ENCODE results near the gene LMCD1. TPM values are rescaled to one million over a fixed set of nuclear protein-coding genes. Genes with fewer than 3 reads are reported as not detected.

LMCD1 gene
- total RNA-seq, 4 donors from 2014 or later, result 23.3 to 52.8 (median 34.8) TPM

GRCh38 chr3:8573342-8573926 lies 71.8 kb downstream of the LMCD1 start:
- no peaks in the 10 kb centered on the region for H3K9me3 ChIP-seq
- H3K27ac ChIP-seq, result no peak overlapping the region
- no peak for DNase-seq
- intact Hi-C loops (cut with DNase I), result no loop called here
- WGBS, 2 donors, result 53 to 65% methylated on average over 4 of the region's 4 CpGs
- no peaks in the 10 kb centered on the region for H3K27me3 ChIP-seq
- no peak overlapping the region for H3K4me3 ChIP-seq
- H3K4me1 ChIP-seq, result peaks cover 7 to 54% (median 23%) of the 10 kb centered on the region in 3 donors
- TF ChIP-seq POLR2A (IDR thresholded peaks at IDR 0.05) (no peak), CTCF (IDR thresholded peaks at IDR 0.05) (no peak)
- peaks cover 0 to 32% (median under 1%) of the 10 kb centered on the region in 3 donors for H3K36me3 ChIP-seq

GRCh38 chr3:8574040-8574669 lies 72.5 kb downstream of the LMCD1 start:
- H3K36me3 ChIP-seq, result peaks cover 0 to 25% (median 0%) of the 10 kb centered on the region in 3 donors
- intact Hi-C loops (cut with DNase I), result no loop called here
- DNase-seq, result no peak
- TF ChIP-seq POLR2A (IDR thresholded peaks at IDR 0.05) (no peak), CTCF (IDR thresholded peaks at IDR 0.05) (no peak)
- no peak overlapping the region for H3K4me3 ChIP-seq
- peaks cover 7 to 61% (median 23%) of the 10 kb centered on the region in 3 donors for H3K4me1 ChIP-seq
- no peaks in the 10 kb centered on the region for H3K9me3 ChIP-seq
- H3K27me3 ChIP-seq, result no peaks in the 10 kb centered on the region
- peak overlapping the region in 3 of 4 donors; percentile 34 to 75 (median 45) for H3K27ac ChIP-seq
- 50 to 78% methylated on average over 1 of the region's 2 CpGs for WGBS, 2 donors

- Histone ChIP-seq H3K4me1 (peaks cover 7 to 67% (median 23%) of the 10 kb centered on the region in 3 donors), H3K4me3 (no peak overlapping the region), H3K27ac (peak overlapping the region; percentile 26 to 75 (median 58)), H3K36me3 (peaks cover 0 to 18% (median 0%) of the 10 kb centered on the region in 3 donors), H3K9me3 (no peaks in the 10 kb centered on the region), H3K27me3 (no peaks in the 10 kb centered on the region)
- DNase-seq, result no peak
- WGBS, 2 donors, result 58 to 86% methylated on average over 5 of the region's 5 CpGs
- TF ChIP-seq POLR2A (IDR thresholded peaks at IDR 0.05), result no peak
- no peak for TF ChIP-seq CTCF (IDR thresholded peaks at IDR 0.05)
- intact Hi-C loops (cut with DNase I), result no loop called here
Measured at GRCh38 chr3:8574670-8575322, 73.2 kb downstream of the LMCD1 start.

- intact Hi-C loops (cut with DNase I), result no loop called here
- Histone ChIP-seq H3K27me3 (no peaks in the 10 kb centered on the region), H3K9me3 (no peaks in the 10 kb centered on the region), H3K4me1 (peaks cover 7 to 66% (median 23%) of the 10 kb centered on the region in 3 donors), H3K4me3 (no peak overlapping the region), H3K27ac (peak overlapping the region; percentile 26 to 75 (median 58)), H3K36me3 (peaks cover 0 to 11% (median 0%) of the 10 kb centered on the region in 3 donors)
- DNase-seq, result no peak
- 70 to 81% methylated on average over 5 of the region's 5 CpGs for WGBS, 2 donors
- TF ChIP-seq CTCF (IDR thresholded peaks at IDR 0.05) (no peak), POLR2A (IDR thresholded peaks at IDR 0.05) (no peak)
Measured at GRCh38 chr3:8575364-8576104, 73.9 kb downstream of the LMCD1 start.
